NCI-H526 treated with DMSO at 0.1 percent for 48 hours (cell line): ENCODE results near the gene ATG16L1.

Source experiments
- DNase-seq: peaks from one replicate; lab custom pipeline; 2025; lab: John Stamatoyannopoulos, UW

ATG16L1 gene

GRCh38 chr2:233290051-233290845 is 38.8 kb downstream of the ATG16L1 start:
- DNase-seq: no peak

- no peak for DNase-seq
These were observed 44.4 kb downstream of the ATG16L1 start for GRCh38 chr2:233295891-233296290.

- no peak for DNase-seq
These were observed 45.6 kb downstream of the ATG16L1 start for GRCh38 chr2:233297076-233297475.

GRCh38 chr2:233300401-233300800 is 48.9 kb downstream of the ATG16L1 start:
- DNase-seq: no peak

GRCh38 chr2:233301248-233301647 is 49.8 kb downstream of the ATG16L1 start:
- no peak for DNase-seq

GRCh38 chr2:233301811-233302210 is 50.3 kb downstream of the ATG16L1 start:
- no peak for DNase-seq

GRCh38 chr2:233303252-233303651 is 51.8 kb downstream of the ATG16L1 start:
- no peak for DNase-seq

- no peak for DNase-seq
These were observed 56.1 kb downstream of the ATG16L1 start, which contains the start of gene SAG for GRCh38 chr2:233307565-233307964. Gene SAG (plus strand): TSS chr2:233307816. CDS start chr2:233309190, 1,374 bp downstream.

- no peak for DNase-seq
These were observed 59.9 kb downstream of the ATG16L1 start for GRCh38 chr2:233311241-233311926.

- no peak for DNase-seq
These were observed 61.4 kb downstream of the ATG16L1 start for GRCh38 chr2:233312874-233313273.

GRCh38 chr2:233314180-233314925 is 62.9 kb downstream of the ATG16L1 start:
- DNase-seq: no peak

- DNase-seq: no peak
These were observed 65.9 kb downstream of the ATG16L1 start for GRCh38 chr2:233317196-233317943.

GRCh38 chr2:233319256-233319655 is 67.8 kb downstream of the ATG16L1 start:
- DNase-seq: no peak

GRCh38 chr2:233320470-233320869 is 69.0 kb downstream of the ATG16L1 start:
- DNase-seq: no peak

- DNase-seq: no peak
These were observed 69.7 kb downstream of the ATG16L1 start for GRCh38 chr2:233321166-233321565.

GRCh38 chr2:233323851-233324250 is 72.4 kb downstream of the ATG16L1 start:
- no peak for DNase-seq

GRCh38 chr2:233325256-233325655 is 73.8 kb downstream of the ATG16L1 start:
- DNase-seq: no peak

- no peak for DNase-seq
These were observed 74.3 kb downstream of the ATG16L1 start for GRCh38 chr2:233325814-233326213.

GRCh38 chr2:233326500-233326899 is 75.0 kb downstream of the ATG16L1 start:
- no peak for DNase-seq

- no peak for DNase-seq
These were observed 77.4 kb downstream of the ATG16L1 start for GRCh38 chr2:233328922-233329321.

- no peak for DNase-seq
These were observed 78.1 kb downstream of the ATG16L1 start for GRCh38 chr2:233329489-233330135.
